ENCODE measurements around the gene RGN.
"Not testable (repeated sequence)": the region's sequence is repeated elsewhere in the genome, so short reads cannot be mapped to it uniquely, and the experiment has no call there.

RGN gene

DNA sequence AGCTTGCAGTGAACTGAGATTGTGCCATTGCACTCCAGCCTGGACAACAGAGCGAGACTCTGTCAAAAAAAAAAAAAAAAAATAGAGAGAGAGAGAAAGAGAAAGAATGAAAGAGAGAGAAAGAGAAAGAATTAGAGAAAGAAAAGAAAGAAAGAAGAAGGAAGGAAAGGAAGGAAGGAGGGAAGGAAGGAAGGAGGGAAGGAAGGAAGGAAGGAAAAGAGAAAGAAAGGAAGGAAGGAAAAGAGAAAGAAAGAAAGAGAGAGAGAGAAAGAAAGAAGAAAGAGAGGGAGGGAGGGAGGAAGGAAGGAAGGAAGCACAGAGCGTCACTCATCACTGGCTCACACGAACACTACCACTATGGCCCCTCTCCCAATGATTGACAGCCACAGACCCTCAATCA is 46.2 kb downstream of the RGN start:
- DNase-seq, result not testable (repeated sequence)

DNA sequence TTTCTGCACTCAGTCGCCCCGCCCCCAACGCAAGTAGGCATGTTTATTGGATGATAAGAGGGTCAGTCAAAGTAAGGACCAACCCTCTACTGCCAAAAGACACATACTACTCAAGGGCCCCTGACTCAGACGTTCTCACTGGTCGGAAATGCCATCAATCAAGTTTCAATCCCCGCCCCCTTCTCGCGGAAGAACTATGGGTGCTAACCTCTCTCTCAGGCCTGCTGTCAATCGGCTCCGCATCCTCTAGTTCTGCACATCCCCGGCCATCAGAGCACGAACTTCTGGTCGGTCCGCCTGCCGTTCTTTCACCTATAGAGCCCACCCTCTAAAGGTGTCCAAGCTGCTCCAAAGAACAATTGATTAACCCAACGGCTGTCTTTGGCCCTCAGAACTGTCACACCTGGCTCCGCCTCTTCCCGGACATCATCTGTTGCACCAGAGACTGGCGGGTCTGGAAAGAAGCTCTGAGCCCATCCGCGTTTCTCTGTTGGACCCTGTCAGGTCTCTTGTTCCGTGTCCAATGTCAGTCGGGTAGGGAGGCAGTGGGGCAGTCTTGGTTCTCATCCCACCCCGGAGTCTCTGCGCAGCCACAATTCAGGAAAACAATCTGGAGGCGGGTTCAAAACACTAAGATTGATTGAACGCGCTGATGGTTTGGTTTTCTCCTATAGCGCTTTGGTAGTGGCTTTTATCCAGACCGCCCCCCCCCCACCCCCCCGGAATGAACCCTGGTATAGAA is 51.1 kb downstream of the RGN start:
- DNase-seq, result peak; percentile 86

DNA sequence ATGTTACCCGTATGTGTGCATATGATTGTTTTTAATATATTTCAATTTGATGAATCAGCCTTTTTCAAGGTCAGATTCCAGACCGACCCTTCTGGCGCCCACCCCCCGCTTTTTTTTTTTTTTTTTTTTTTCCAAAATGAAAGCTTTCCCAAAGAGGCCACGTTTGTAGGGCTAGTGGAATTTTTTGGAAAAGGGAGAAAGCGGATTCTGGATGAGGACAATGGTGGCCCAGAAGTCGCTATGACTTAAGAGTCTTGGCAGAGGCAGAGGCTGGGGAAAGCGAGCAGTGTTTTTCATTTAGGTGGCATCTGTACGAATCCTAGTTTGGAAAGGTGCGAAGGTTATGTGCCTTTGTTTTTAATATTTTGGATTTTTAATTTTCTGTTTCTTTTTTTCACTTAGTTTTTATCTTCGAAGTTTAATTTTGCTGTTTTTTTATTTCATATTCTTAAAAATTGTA is 51.7 kb downstream of the RGN start:
- DNase-seq, result no peak

DNA sequence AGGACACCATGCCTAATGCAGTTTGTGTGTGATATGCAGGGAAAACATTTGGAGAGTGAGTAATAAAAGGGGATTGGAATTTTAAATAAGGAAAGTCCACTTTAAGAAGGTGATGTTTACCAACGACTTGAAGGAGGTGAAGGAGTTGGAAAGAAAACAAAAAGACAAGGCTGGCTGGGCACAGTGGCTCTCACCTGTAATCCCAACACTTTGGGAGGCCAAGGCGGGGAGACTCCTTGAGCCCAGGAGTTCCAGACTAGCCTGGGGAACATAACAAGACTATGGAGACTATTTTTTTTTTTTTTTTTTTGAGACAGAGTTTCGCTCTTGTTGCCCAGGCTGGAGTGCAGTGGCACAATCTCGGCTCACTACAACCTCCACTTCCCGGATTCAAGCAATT is 55.2 kb downstream of the RGN start:
- no peak for DNase-seq

DNA sequence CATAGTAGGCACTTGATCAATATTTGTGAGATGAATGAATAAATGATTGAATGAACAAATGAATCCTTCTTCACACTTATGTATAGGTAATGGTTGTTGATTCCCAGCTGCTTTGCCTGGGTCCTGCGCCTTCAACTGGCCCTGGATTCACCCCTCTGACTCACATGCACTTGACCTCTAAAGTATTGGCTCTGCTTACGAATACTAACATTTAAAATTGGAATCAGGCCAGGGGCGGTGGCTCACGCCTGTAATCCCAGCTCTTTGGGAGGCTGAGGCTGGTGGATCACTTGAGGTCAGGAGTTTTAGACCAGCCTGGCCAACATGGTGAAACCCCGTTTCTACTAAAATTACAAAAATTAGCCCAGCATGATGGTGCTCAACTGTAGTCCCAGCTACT is 57.4 kb downstream of the RGN start:
- not testable (repeated sequence) for DNase-seq

DNA sequence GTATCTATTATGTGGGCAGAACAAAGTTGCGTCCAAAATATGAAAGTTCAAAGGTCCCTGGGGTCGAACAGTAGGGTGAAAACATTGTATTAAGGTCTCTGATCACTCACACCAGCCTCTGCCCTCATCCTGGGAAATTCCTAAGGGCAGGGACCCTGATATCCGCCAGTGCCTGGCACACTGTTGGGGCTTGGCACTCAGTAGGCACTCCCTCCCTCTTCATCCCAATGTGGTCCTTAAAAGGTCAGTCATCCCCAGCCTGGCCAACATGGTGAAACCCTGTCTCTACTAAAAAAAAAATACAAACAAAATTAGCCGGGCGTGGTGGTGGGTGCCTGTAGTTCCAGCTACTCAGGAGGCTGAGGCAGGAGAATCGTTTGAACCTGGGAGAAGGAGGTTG is 59.9 kb downstream of the RGN start:
- no peak for DNase-seq

Measured in NCI-H2029 treated with DMSO at 0.1 percent for 48 hours (cell line).